Ishikawa (cell line): Measurements from ENCODE around the gene MYLK4.

Experiments used
- CEBPB ChIP-seq: IDR thresholded peaks from 2 replicates; pipeline ENCODE4 v1.6.1; 2012
- CREB1 ChIP-seq: IDR thresholded peaks from 2 replicates; pipeline ENCODE4 v1.6.1; 2012; ENCODE audit warnings: low read depth
- EGR1 ChIP-seq: IDR thresholded peaks from 2 replicates; pipeline ENCODE4 v1.6.1; 2012
- EP300 ChIP-seq: IDR thresholded peaks from 2 replicates; pipeline ENCODE4 v1.6.1; 2012; ENCODE audit warnings: borderline replicate concordance
- FOXM1 ChIP-seq: IDR thresholded peaks from 2 replicates; pipeline ENCODE4 v1.6.1; 2012; ENCODE audit warnings: low read depth, borderline replicate concordance
- MAX ChIP-seq: IDR thresholded peaks from 2 replicates; pipeline ENCODE4 v1.6.1; 2012
- NFIC ChIP-seq: IDR thresholded peaks from 2 replicates; pipeline ENCODE4 v1.6.1; 2012
- RAD21 ChIP-seq: IDR thresholded peaks from 2 replicates; pipeline ENCODE4 v1.6.1; 2012; ENCODE audit warnings: low read depth
- REST ChIP-seq: IDR thresholded peaks from 2 replicates; pipeline ENCODE4 v1.6.1; 2012; ENCODE audit warnings: low read depth, mild to moderate bottlenecking
- TAF1 ChIP-seq: IDR thresholded peaks from 2 replicates; pipeline ENCODE4 v1.6.1; 2012; ENCODE audit warnings: low read depth, mild to moderate bottlenecking
- TCF12 ChIP-seq: IDR thresholded peaks from 2 replicates; pipeline ENCODE4 v1.6.1; 2012; ENCODE audit warnings: low read depth
- TEAD4 ChIP-seq: IDR thresholded peaks from 2 replicates; pipeline ENCODE4 v1.6.1; 2012
- USF1 ChIP-seq: IDR thresholded peaks from 2 replicates; pipeline ENCODE4 v1.6.1; 2012
- YY1 ChIP-seq: IDR thresholded peaks from 2 replicates; pipeline ENCODE4 v1.6.1; 2012; ENCODE audit warnings: low read depth
- ZBTB7A ChIP-seq: IDR thresholded peaks from 2 replicates; pipeline ENCODE4 v1.6.1; 2012; ENCODE audit warnings: low read depth

Gene MYLK4

GRCh38 chr6:2783188-2783963, 32.7 kb upstream of the MYLK4 start:
- TF ChIP-seq TEAD4 (no peak), USF1 (no peak), TCF12 (no peak), EP300 (no peak), ZBTB7A (no peak), CEBPB (no peak)

- TF ChIP-seq FOXM1 (no peak), NFIC (no peak), CREB1 (no peak), CEBPB (no peak), MAX (no peak)
Measured at GRCh38 chr6:2782825-2783187, 32.1 kb upstream of the MYLK4 start.

- TF ChIP-seq REST (no peak), USF1 (no peak), ZBTB7A (no peak), TCF12 (no peak), NFIC (no peak), RAD21 (no peak)
Measured at GRCh38 chr6:2782356-2782708, 31.6 kb upstream of the MYLK4 start.

GRCh38 chr6:2781685-2782355, 31.1 kb upstream of the MYLK4 start:
- no peak for TF ChIP-seq ZBTB7A
- TF ChIP-seq TCF12: no peak
- no peak for TF ChIP-seq MAX
- no peak for TF ChIP-seq CREB1
- no peak for TF ChIP-seq YY1
- no peak for TF ChIP-seq REST
- no peak for TF ChIP-seq TAF1
- TF ChIP-seq NFIC: no peak

- TF ChIP-seq TAF1 (no peak), CEBPB (no peak), YY1 (no peak), ZBTB7A (no peak), TCF12 (no peak), NFIC (no peak), USF1 (no peak), EGR1 (no peak), RAD21 (no peak), CREB1 (no peak), FOXM1 (no peak), MAX (no peak), EP300 (no peak), TEAD4 (no peak), REST (no peak)
Measured at GRCh38 chr6:2780102-2780737, 29.5 kb upstream of the MYLK4 start.
